Pancreas (tissue), 10 donors: Measurements from ENCODE around the gene CNTNAP5. TPM values are rescaled to one million over a fixed set of nuclear protein-coding genes. Genes with fewer than 3 reads are reported as not detected.

Source experiments
- ATAC-seq, 4 donors: fragments of 200-7000 bp; cut with Tn5 transposase; one replicate each; pipeline versions ENCODE4 v1.8.0 to v1.9.1; 2020; ENCODE audit warnings: mild to moderate bottlenecking in 4 of 4, moderate library complexity in 4 of 4
- DNase-seq, 6 donors: peaks; one replicate each; pipeline ENCODE4 v3.0.0-alpha.2; 2020
- FAIRE-seq: peaks from 2 replicates; lab custom pipeline; 2012; peaks lifted over from hg19 to GRCh38; lab: Jason Lieb, UNC
- H3K27ac ChIP-seq, 4 donors: fragments of 200-600 bp; sonication (generic); 1 replicate in 3 of 4; 2 replicates in 1 of 4; pipeline versions ENCODE4 v1.5.0 to v1.8.0; 2020
- H3K27me3 ChIP-seq, 4 donors: fragments of 200-600 bp; one replicate each; pipeline ENCODE4 v1.8.0; 2021
- H3K36me3 ChIP-seq, 3 donors: fragments of 200-600 bp; sonication (generic) in 1 of 3; one replicate each; pipeline versions ENCODE4 v1.5.0 to v1.8.0; 2020 to 2021
- H3K4me1 ChIP-seq, 3 donors: fragments of 200-600 bp; one replicate each; pipeline ENCODE4 v1.8.0; 2021
- H3K4me3 ChIP-seq, 4 donors: fragments of 200-600 bp; sonication (generic) in 2 of 4; one replicate each; pipeline versions ENCODE4 v1.5.0 to v1.8.0; 2020 to 2021
- H3K9me3 ChIP-seq, 4 donors: fragments of 200-600 bp; one replicate each; pipeline ENCODE4 v1.8.0; 2021
- CTCF ChIP-seq, 4 donors: fragments of 200-600 bp; sonication (generic) in 3 of 4; IDR thresholded peaks; one replicate each; pipeline versions ENCODE4 v1.5.0 to v1.8.0; 2021; ENCODE audit warnings: antibody characterized with exemption in 4 of 4
- WGBS, 2 donors: extraction: QIAGEN DNeasy Blood & Tissue Kit; methylation state at CpG; one replicate each; pipeline ENCODE4 v1.1.7; 2013; 5-methylcytosine and 5-hydroxymethylcytosine counted together
- intact Hi-C, 3 donors: fragments of 100-400 bp; cut with DNase I; formaldehyde crosslinking; loops; one replicate each; pipeline versions ENCODE4 v1.11.1 to v1.14.2; 2022
- polyA plus RNA-seq, 2 donors: library from polyadenylated mRNA; stranded (reverse); fragments of 200-250 nt; gene quantifications; one replicate each; pipeline ENCODE4 v1.2.3, GENCODE V29; 2013
- total RNA-seq, 6 donors: library from RNA; stranded (reverse); fragmentation: NEBNext Ultra II Directional in 4 of 6; extraction: Animal tissue kit (Norgen Biotek cat#: 25700) in 4 of 6; gene quantifications; one replicate each; pipeline versions ENCODE4 v1.2.1 to v1.2.4, GENCODE V29; 2021 to 2023
- donor health status: healthy with polysubstance abuse.
- donor health status: DM: no; HTN: no; CAD: no; lungs with moderate emphysema.
- donor health status: DM: no; HTN: no; CAD: no.
- donor health status: control.
- donor health status: control.
- donor health status: Bipolar disorder and iron deficiency.
- donor health status: DM: yes; HTN: yes; CAD: no.
- donor health status: DM: no; HTN: no; CAD: no.
- donor health status: DM: no; HTN: no; CAD: no.
- donor health status: DM: yes; HTN: yes; CAD: no.

CNTNAP5 gene
- total and polyA plus RNA-seq, 8 donors, result 0.05 to 0.43 (median 0.12) TPM

- intact Hi-C loops, result no loop called here
- H3K9me3 ChIP-seq, result no peaks in the 10 kb centered on the region
- no peak overlapping the region for H3K4me3 ChIP-seq
- no peak for ATAC-seq
- no peaks in the 10 kb centered on the region for H3K4me1 ChIP-seq
- H3K36me3 ChIP-seq, result no peaks in the 10 kb centered on the region
- H3K27ac ChIP-seq, result no peak overlapping the region
- no peak for FAIRE-seq
- 62 to 72% methylated on average over 1 of the region's 1 CpG for WGBS, 2 donors
- H3K27me3 ChIP-seq, result no peaks in the 10 kb centered on the region
- DNase-seq, result no peak
- no peak for TF ChIP-seq CTCF (IDR thresholded peaks at IDR 0.05)
Measured at GRCh38 chr2:124122340-124122739, 97.3 kb downstream of the CNTNAP5 start.

- H3K36me3 ChIP-seq, result no peaks in the 10 kb centered on the region
- no peak for ATAC-seq
- WGBS, 2 donors, result 63 to 76% methylated on average over 5 of the region's 5 CpGs
- DNase-seq, result no peak
- no peak for FAIRE-seq
- H3K27ac ChIP-seq, result no peak overlapping the region
- H3K4me3 ChIP-seq, result no peak overlapping the region
- TF ChIP-seq CTCF (IDR thresholded peaks at IDR 0.05), result no peak
- intact Hi-C loops, result no loop called here
- H3K9me3 ChIP-seq, result no peaks in the 10 kb centered on the region
- H3K27me3 ChIP-seq, result no peaks in the 10 kb centered on the region
- no peaks in the 10 kb centered on the region for H3K4me1 ChIP-seq
Measured at GRCh38 chr2:124131276-124131675, 106.2 kb downstream of the CNTNAP5 start.

GRCh38 chr2:124136110-124136509, 111.0 kb downstream of the CNTNAP5 start:
- TF ChIP-seq CTCF (IDR thresholded peaks at IDR 0.05), result no peak
- WGBS, 2 donors, result 65 to 69% methylated on average over 1 of the region's 1 CpG
- Histone ChIP-seq H3K4me3 (no peak overlapping the region), H3K27ac (no peak overlapping the region), H3K9me3 (no peaks in the 10 kb centered on the region), H3K36me3 (no peaks in the 10 kb centered on the region), H3K4me1 (no peaks in the 10 kb centered on the region), H3K27me3 (no peaks in the 10 kb centered on the region)
- intact Hi-C loops, result no loop called here
- DNase-seq (no peak), FAIRE-seq (no peak), ATAC-seq (no peak)

- DNase-seq (no peak), ATAC-seq (no peak), FAIRE-seq (no peak)
- H3K36me3 ChIP-seq, result no peaks in the 10 kb centered on the region
- no peaks in the 10 kb centered on the region for H3K9me3 ChIP-seq
- no peak overlapping the region for H3K4me3 ChIP-seq
- H3K27ac ChIP-seq, result no peak overlapping the region
- H3K27me3 ChIP-seq, result no peaks in the 10 kb centered on the region
- no peak for TF ChIP-seq CTCF (IDR thresholded peaks at IDR 0.05)
- no peaks in the 10 kb centered on the region for H3K4me1 ChIP-seq
- intact Hi-C loops, result no loop called here
- WGBS, 2 donors, result 64 to 75% methylated on average over 3 of the region's 3 CpGs
Measured at GRCh38 chr2:124138076-124138475, 113.0 kb downstream of the CNTNAP5 start.

GRCh38 chr2:124145982-124146381, 120.9 kb downstream of the CNTNAP5 start:
- no peaks in the 10 kb centered on the region for H3K9me3 ChIP-seq
- intact Hi-C loops, result no loop called here
- no peaks in the 10 kb centered on the region for H3K4me1 ChIP-seq
- H3K27me3 ChIP-seq, result no peaks in the 10 kb centered on the region
- ATAC-seq, result no peak
- DNase-seq, result no peak
- H3K4me3 ChIP-seq, result no peak overlapping the region
- no peak for TF ChIP-seq CTCF (IDR thresholded peaks at IDR 0.05)
- WGBS, 2 donors, result 33 to 38% methylated on average over 4 of the region's 4 CpGs
- no peak for FAIRE-seq
- no peak overlapping the region for H3K27ac ChIP-seq
- no peaks in the 10 kb centered on the region for H3K36me3 ChIP-seq
